Heart right ventricle (tissue), 16 donors: Measurements from ENCODE around the gene CD276. TPM values are rescaled to one million over a fixed set of nuclear protein-coding genes. Genes with fewer than 3 reads are reported as not detected.

Experiments used
- ATAC-seq, 8 donors: fragments of 200-7000 bp; cut with Tn5 transposase; one replicate each; pipeline ENCODE4 v1.9.1; 2020; ENCODE audit warnings: mild to moderate bottlenecking in 8 of 8, moderate library complexity in 8 of 8, moderate number of reproducible peaks in 1 of 8
- DNase-seq, 2 donors: peaks; one replicate each; pipeline ENCODE4 v3.0.0-alpha.2; 2020
- H3K27ac ChIP-seq, 10 donors: fragments of 200-600 bp; sonication (generic) in 2 of 10; one replicate each; pipeline versions ENCODE4 v1.5.0 to v1.8.0; 2020 to 2022; ENCODE audit warnings: mild to moderate bottlenecking in 3 of 10
- H3K27me3 ChIP-seq, 7 donors: fragments of 200-600 bp; one replicate each; pipeline ENCODE4 v1.8.0; 2021 to 2022; ENCODE audit warnings: mild to moderate bottlenecking in 2 of 7
- H3K36me3 ChIP-seq, 9 donors: fragments of 200-600 bp; sonication (generic) in 1 of 9; one replicate each; pipeline versions ENCODE4 v1.5.0 to v1.8.0; 2020 to 2022; ENCODE audit warnings: mild to moderate bottlenecking in 2 of 9
- H3K4me1 ChIP-seq, 9 donors: fragments of 200-600 bp; sonication (generic) in 1 of 9; one replicate each; pipeline versions ENCODE4 v1.5.0 to v1.8.0; 2020 to 2022; ENCODE audit warnings: mild to moderate bottlenecking in 4 of 9
- H3K4me3 ChIP-seq, 10 donors: fragments of 200-600 bp; sonication (generic) in 2 of 10; one replicate each; pipeline versions ENCODE4 v1.5.0 to v1.8.0; 2020 to 2022; ENCODE audit warnings: mild to moderate bottlenecking in 7 of 10, moderate library complexity in 2 of 10
- H3K9me3 ChIP-seq, 11 donors: fragments of 200-600 bp in 10 of 11; sonication (generic) in 2 of 11; one replicate each; pipeline versions ENCODE4 v1.5.0 to v1.8.0; 2013 to 2022; ENCODE audit warnings: mild to moderate bottlenecking in 2 of 11, control low read depth in 1 of 11, moderate library complexity in 1 of 11
- CTCF ChIP-seq, 9 donors: fragments of 200-600 bp; sonication (generic) in 2 of 9; IDR thresholded peaks; one replicate each; pipeline versions ENCODE4 v1.5.0 to v1.8.0; 2021 to 2022; ENCODE audit warnings: antibody characterized with exemption in 9 of 9, mild to moderate bottlenecking in 5 of 9, moderate library complexity in 1 of 9
- WGBS, 2 donors: extraction: QIAGEN DNeasy Blood & Tissue Kit; methylation state at CpG; one replicate each; pipeline ENCODE4 v1.1.7; 2013; ENCODE audit warnings: inconsistent platforms in 1 of 2; 5-methylcytosine and 5-hydroxymethylcytosine counted together
- intact Hi-C, 10 donors: fragments of 100-400 bp; cut with DNase I; formaldehyde crosslinking; loops; one replicate each; pipeline versions ENCODE4 v1.11.1 to v1.14.2; 2022
- polyA plus RNA-seq, 2 donors: library from polyadenylated mRNA; stranded (reverse); fragments of 200-250 nt; gene quantifications; one replicate each; pipeline ENCODE4 v1.2.3, GENCODE V29; 2013
- total RNA-seq, 10 donors: library from RNA; stranded (reverse); fragmentation: NEBNext Ultra II Directional in 3 of 10; extraction: Animal tissue kit (Norgen Biotek cat#: 25700) in 3 of 10; gene quantifications; one replicate each; pipeline versions ENCODE4 v1.2.1 to v1.2.4, GENCODE V29; 2021 to 2023
- donor health status: Arrhythmogenic right ventricular cardiomyopathy.
- donor health status: ischemic (EF 13 %, LVEDD 7.1; RV severe dilation, severe dysfunction).
- donor health status: healthy with polysubstance abuse.
- donor health status: DM: no; HTN: yes; CAD: no.
- donor health status: DM: no; HTN: no; CAD: no.
- donor health status: ischemic (EF 25% LVEDD 6.9; RV normal size, moderate dysfunction).
- donor health status: ischemic (EF 25% LVEDD 5.7; RV mildly dilated, moderate dysfunction).
- donor health status: healthy.
- donor health status: DM: yes; HTN: yes; CAD: no.
- donor health status: Ischemic cardiomyopathy.
- donor health status: ischemic (EF 35%, LVEDD 5.7; RV mildly dilated, moderate dysfunction).
- donor health status: nonischemic (EF 11% LVEDD 7.7; RV severe dilation, severe dysfunction).
- donor health status: DM: yes; HTN: yes; CAD: no.
- donor health status: PGD.
- donor health status: ischemic (EF 29% LVEDD 5.4; RV normal size, mild dysfunction).
- donor health status: nonischemic (EF 23%, LVEDD 6.1; RV moderate dilation, normal function).

Gene CD276
- total and polyA plus RNA-seq, 12 donors: 26.5 to 77.1 (median 38.1) TPM

DNA sequence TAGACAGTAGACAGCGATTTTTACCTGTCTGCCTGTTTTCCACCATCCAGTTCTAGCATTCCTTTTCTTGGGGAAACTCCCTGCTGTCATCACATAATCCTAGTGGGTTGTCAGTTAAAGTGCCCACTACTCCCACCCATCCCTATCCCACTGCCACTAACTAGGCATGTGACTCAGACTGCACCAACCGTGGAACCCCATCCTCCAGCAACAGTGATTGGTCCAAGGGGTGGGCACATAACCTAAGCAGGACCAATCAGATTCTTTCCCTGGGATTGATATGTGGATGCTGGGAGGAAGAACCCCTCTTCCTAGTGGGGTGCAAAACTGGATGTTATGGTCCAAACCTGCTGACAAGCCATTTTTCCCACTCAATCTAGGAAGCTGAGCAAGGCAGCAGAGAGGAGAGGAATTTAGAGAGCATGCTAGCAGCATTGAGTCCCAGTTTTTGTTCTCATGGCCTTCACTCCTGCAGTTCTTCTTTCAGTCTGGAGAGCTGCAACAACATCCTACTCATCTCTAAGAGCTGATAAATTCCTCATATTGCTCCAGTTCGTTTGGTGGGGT is 72.8 kb downstream of the CD276 start:
- WGBS, 2 donors: 50 to 59% methylated on average over 3 of the region's 3 CpGs
- ATAC-seq: no peak
- H3K9me3 ChIP-seq: no peaks in the 10 kb centered on the region
- TF ChIP-seq CTCF (IDR thresholded peaks at IDR 0.05): no peak
- peaks cover 0 to 45% (median 11%) of the 10 kb centered on the region in 7 donors for H3K27me3 ChIP-seq
- no peak overlapping the region for H3K4me3 ChIP-seq
- H3K27ac ChIP-seq: no peak overlapping the region
- peaks cover 2 to 23% (median 5%) of the 10 kb centered on the region in 9 donors for H3K4me1 ChIP-seq
- no peak for DNase-seq
- intact Hi-C loops: loop anchor here in 1 of 10 donors (2.0 kb wide), 1 partner anchor 498 kb away; no protein-coding TSS in a partner anchor
- no peaks in the 10 kb centered on the region for H3K36me3 ChIP-seq

DNA sequence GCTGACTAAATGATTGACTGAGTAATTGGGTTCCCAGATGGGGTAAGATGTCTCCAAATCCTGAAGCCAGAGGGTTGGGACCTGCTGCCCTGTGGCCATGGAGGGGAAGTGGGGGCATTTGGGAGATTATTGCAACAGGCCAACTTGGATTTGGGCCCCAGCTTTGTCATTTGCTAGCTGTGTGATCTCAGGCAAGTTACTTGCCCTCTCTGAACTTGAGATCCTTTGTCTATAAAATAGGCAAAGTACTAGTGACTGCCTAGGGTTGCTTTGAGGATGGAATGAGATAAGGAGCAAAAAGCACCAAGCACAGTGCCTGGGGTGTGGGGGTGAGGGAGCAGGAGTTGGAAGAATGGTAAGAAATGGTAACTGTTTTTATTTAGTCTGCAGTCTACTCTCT is 73.4 kb downstream of the CD276 start:
- Histone ChIP-seq H3K36me3 (no peaks in the 10 kb centered on the region), H3K27ac (no peak overlapping the region), H3K27me3 (peaks cover 0 to 39% (median 5%) of the 10 kb centered on the region in 7 donors), H3K4me1 (peaks cover 0 to 20% (median 4%) of the 10 kb centered on the region in 9 donors), H3K9me3 (no peaks in the 10 kb centered on the region), H3K4me3 (no peak overlapping the region)
- intact Hi-C loops: loop anchor here in 1 of 10 donors (2.0 kb wide), 1 partner anchor 497 kb away; no protein-coding TSS in a partner anchor
- no peak for TF ChIP-seq CTCF (IDR thresholded peaks at IDR 0.05)
- DNase-seq (no peak), ATAC-seq (no peak)

GRCh38 chr15:73758461-73758860 is 74.3 kb downstream of the CD276 start:
- H3K27ac ChIP-seq: no peak overlapping the region
- ATAC-seq (no peak), DNase-seq (no peak)
- H3K36me3 ChIP-seq: no peaks in the 10 kb centered on the region
- 63 to 65% methylated on average over 5 of the region's 5 CpGs for WGBS, 2 donors
- peaks cover 0 to 32% (median 4%) of the 10 kb centered on the region in 7 donors for H3K27me3 ChIP-seq
- no peak overlapping the region for H3K4me3 ChIP-seq
- TF ChIP-seq CTCF (IDR thresholded peaks at IDR 0.05): no peak
- H3K9me3 ChIP-seq: no peaks in the 10 kb centered on the region
- intact Hi-C loops: no loop called here
- peaks cover 0 to 19% (median 2%) of the 10 kb centered on the region in 9 donors for H3K4me1 ChIP-seq

- no peak for ATAC-seq
- no peak for TF ChIP-seq CTCF (IDR thresholded peaks at IDR 0.05)
- DNase-seq: no peak
- intact Hi-C loops: no loop called here
- no peaks in the 10 kb centered on the region for H3K9me3 ChIP-seq
- H3K36me3 ChIP-seq: no peaks in the 10 kb centered on the region
- peaks cover 0 to 15% (median 3%) of the 10 kb centered on the region in 7 donors for H3K27me3 ChIP-seq
- peaks cover 0 to 27% (median 11%) of the 10 kb centered on the region in 9 donors for H3K4me1 ChIP-seq
- no peak overlapping the region for H3K27ac ChIP-seq
- WGBS, 2 donors: 50 to 66% methylated on average over 11 of the region's 11 CpGs
- H3K4me3 ChIP-seq: no peak overlapping the region
These were observed 76.4 kb downstream of the CD276 start for GRCh38 chr15:73760330-73761329.
